Measurements from ENCODE around the gene THAP3.
A peak's percentile ranks its signal among the peaks of the same experiment; 100 is the strongest.

THAP3 gene

GRCh38 chr1:6613361-6614018 is 11.2 kb upstream of the THAP3 start, which contains the start of gene PHF13:
PHF13 (plus strand) TSS chr1:6613731; CDS start chr1:6614067, 336 bp downstream.
- TF ChIP-seq TAF1 (IDR thresholded peaks at IDR 0.05; ENCODE audit: borderline replicate concordance, insufficient read depth, low read length) (no peak), POLR2AphosphoS5 (IDR thresholded peaks at IDR 0.05; ENCODE audit: low read depth, low read length) (no peak), REST (IDR thresholded peaks at IDR 0.05; ENCODE audit: insufficient read depth in 1 of 2, low read depth in 2 of 2, low read length in 2 of 2) (no peak), FOXP2 (optimal IDR thresholded peaks at IDR 0.05; ENCODE audit: borderline replicate concordance, extremely low read depth, extremely low read length, insufficient read depth) (peak; percentile 21), SIN3A (IDR thresholded peaks at IDR 0.05; ENCODE audit: borderline replicate concordance, insufficient read depth, low read length) (0 out of 2 replicates have a peak, but pooled peaks have one; percentile 40)

GRCh38 chr1:6614019-6614928 is 10.4 kb upstream of the THAP3 start:
- TF ChIP-seq POLR2AphosphoS5 (IDR thresholded peaks at IDR 0.05; ENCODE audit: low read depth, low read length) (no peak), FOXP2 (optimal IDR thresholded peaks at IDR 0.05; ENCODE audit: borderline replicate concordance, extremely low read depth, extremely low read length, insufficient read depth) (no peak), REST (IDR thresholded peaks at IDR 0.05; ENCODE audit: insufficient read depth in 1 of 2, low read depth in 2 of 2, low read length in 2 of 2) (no peak), SIN3A (IDR thresholded peaks at IDR 0.05; ENCODE audit: borderline replicate concordance, insufficient read depth, low read length) (no peak; the same call in 1 of the 2 replicates), TAF1 (IDR thresholded peaks at IDR 0.05; ENCODE audit: borderline replicate concordance, insufficient read depth, low read length) (no peak)

GRCh38 chr1:6614929-6615785 is 9.5 kb upstream of the THAP3 start:
- no peak for TF ChIP-seq SIN3A (IDR thresholded peaks at IDR 0.05; ENCODE audit: borderline replicate concordance, insufficient read depth, low read length)
- TF ChIP-seq TAF1 (IDR thresholded peaks at IDR 0.05; ENCODE audit: borderline replicate concordance, insufficient read depth, low read length), result no peak
- TF ChIP-seq POLR2AphosphoS5 (IDR thresholded peaks at IDR 0.05; ENCODE audit: low read depth, low read length), result no peak
- TF ChIP-seq REST (IDR thresholded peaks at IDR 0.05; ENCODE audit: insufficient read depth in 1 of 2, low read depth in 2 of 2, low read length in 2 of 2), result no peak
- no peak for TF ChIP-seq FOXP2 (optimal IDR thresholded peaks at IDR 0.05; ENCODE audit: borderline replicate concordance, extremely low read depth, extremely low read length, insufficient read depth)

- TF ChIP-seq FOXP2 (optimal IDR thresholded peaks at IDR 0.05; ENCODE audit: borderline replicate concordance, extremely low read depth, extremely low read length, insufficient read depth), result no peak
- TF ChIP-seq POLR2AphosphoS5 (IDR thresholded peaks at IDR 0.05; ENCODE audit: low read depth, low read length), result no peak
- no peak for TF ChIP-seq REST (IDR thresholded peaks at IDR 0.05; ENCODE audit: insufficient read depth in 1 of 2, low read depth in 2 of 2, low read length in 2 of 2)
- TF ChIP-seq TAF1 (IDR thresholded peaks at IDR 0.05; ENCODE audit: borderline replicate concordance, insufficient read depth, low read length), result no peak
- TF ChIP-seq SIN3A (IDR thresholded peaks at IDR 0.05; ENCODE audit: borderline replicate concordance, insufficient read depth, low read length), result no peak
Observed at GRCh38 chr1:6619045-6619444, 5.6 kb upstream of the THAP3 start.

Measured in PFSK-1 (cell line).